Measurements from ENCODE around the gene CNOT6L. TPM values are rescaled to one million over a fixed set of nuclear protein-coding genes. Genes with fewer than 3 reads are reported as not detected.

The CNOT6L gene
- total and polyA plus RNA-seq, 2 of the 13 experiments (the other 11 are each of a cell fraction or from before 2014, with no cell fraction given), result 7.9 to 13.5 TPM

GRCh38 chr4:77818602-77819403 lies at the start of gene CNOT6L (continued):
- TF ChIP-seq ARID2 (CRISPR knock-in tag; IDR thresholded peaks at IDR 0.05; ENCODE audit: borderline replicate concordance), result peak; percentile 17; the same call in 1 of the 2 replicates
- peak; percentile 21; the same call in 1 of the 2 replicates for TF ChIP-seq KAT8 (CRISPR knock-in tag; IDR thresholded peaks at IDR 0.05)
- TF ChIP-seq FOSL2 (CRISPR knock-in tag; IDR thresholded peaks at IDR 0.05), result 0 out of 2 replicates have a peak, but pooled peaks have one; percentile 5
- peak; percentile 31; the same call in 1 of the 2 replicates for TF ChIP-seq CCDC6 (CRISPR knock-in tag; IDR thresholded peaks at IDR 0.05)
- TF ChIP-seq ZNF331 (CRISPR knock-in tag; IDR thresholded peaks at IDR 0.05), result 0 out of 2 replicates have a peak, but pooled peaks have one; percentile 15
- TF ChIP-seq CENPT (CRISPR knock-in tag; IDR thresholded peaks at IDR 0.05; ENCODE audit: low read depth), result no peak
- TF ChIP-seq ZNF768 (CRISPR knock-in tag; IDR thresholded peaks at IDR 0.05), result peak; percentile 8; the same call in 1 of the 2 replicates
- TF ChIP-seq SETDB1 (CRISPR knock-in tag; IDR thresholded peaks at IDR 0.05; ENCODE audit: borderline replicate concordance), result no peak
- 0 out of 2 replicates have a peak, but pooled peaks have one; percentile 7 for TF ChIP-seq MAZ (IDR thresholded peaks at IDR 0.05; ENCODE audit: borderline replicate concordance, low read depth, low read length)
- TF ChIP-seq MAZ (CRISPR knock-in tag; IDR thresholded peaks at IDR 0.05; ENCODE audit: low read depth), result no peak
- peak; percentile 69 for TF ChIP-seq TMF1 (CRISPR knock-in tag; IDR thresholded peaks at IDR 0.05; ENCODE audit: low read depth)
- TF ChIP-seq ZNF142 (CRISPR knock-in tag; IDR thresholded peaks at IDR 0.05), result peak; percentile 30; the same call in 1 of the 2 replicates
- no peak for TF ChIP-seq ZNF546 (CRISPR knock-in tag; conservative IDR thresholded peaks at IDR 0.05)
- TF ChIP-seq RBFOX2 (IDR thresholded peaks at IDR 0.05; ENCODE audit: low read depth, low read length), result peak; percentile 62
- TF ChIP-seq ZBTB14 (CRISPR knock-in tag; IDR thresholded peaks at IDR 0.05), result peak; percentile 59; the same call in 1 of the 2 replicates
- TF ChIP-seq SNRNP70 (IDR thresholded peaks at IDR 0.05; ENCODE audit: low read depth, low read length), result no peak
- TF ChIP-seq ZFY (CRISPR knock-in tag; IDR thresholded peaks at IDR 0.05), result peak; percentile 93
- TF ChIP-seq PHB2 (IDR thresholded peaks at IDR 0.05; ENCODE audit: partially characterized antibody), result no peak
